ES-I3 (cell line): ENCODE results near the gene PERM1.
"Not testable (repeated sequence)": the region's sequence is repeated elsewhere in the genome, so short reads cannot be mapped to it uniquely, and the experiment has no call there.

ENCODE experiments used
- H3K36me3 ChIP-seq: 2 replicates; pipeline ENCODE4 v1.6.1; 2013; ENCODE audit warnings: mild to moderate bottlenecking, low read length, control low read depth, moderate library complexity; ENCODE audit not compliant: insufficient read depth
- H3K4me1 ChIP-seq: 2 replicates; pipeline ENCODE4 v1.6.1; 2013; ENCODE audit warnings: mild to moderate bottlenecking, control low read depth, low read length; ENCODE audit not compliant: insufficient read depth
- H3K9ac ChIP-seq: 2 replicates; pipeline ENCODE4 v1.6.1; 2013; ENCODE audit warnings: low read depth, mild to moderate bottlenecking, low read length, moderate library complexity
- H3K9me3 ChIP-seq: 2 replicates; pipeline ENCODE4 v1.6.1; 2013; ENCODE audit warnings: mild to moderate bottlenecking, low read length, moderate library complexity; ENCODE audit not compliant: control insufficient read depth, insufficient read depth

PERM1 gene

GRCh38 chr1:1020415-1021009 is 38.6 kb upstream of the PERM1 start:
- H3K36me3 ChIP-seq = no peaks in the 10 kb centered on the region
- peak overlapping the region; percentile 66 for H3K9ac ChIP-seq
- H3K4me1 ChIP-seq = peaks cover 34% of the 10 kb centered on the region
- no peaks in the 10 kb centered on the region for H3K9me3 ChIP-seq

GRCh38 chr1:1020000-1020404 is 38.1 kb upstream of the PERM1 start, which contains the start of gene AGRN:
Gene AGRN, plus strand, starts transcription at chr1:1020120. Its CDS starts 53 bp downstream, at chr1:1020173.
- H3K4me1 ChIP-seq = peaks cover 35% of the 10 kb centered on the region
- H3K9me3 ChIP-seq = no peaks in the 10 kb centered on the region
- peak within 1 kb of the TSS; percentile 66 for H3K9ac ChIP-seq
- H3K36me3 ChIP-seq = no peaks in the 10 kb centered on the region

- Histone ChIP-seq H3K4me1 (peaks cover 30% of the 10 kb centered on the region), H3K9me3 (no peaks in the 10 kb centered on the region), H3K36me3 (no peaks in the 10 kb centered on the region), H3K9ac (no peak overlapping the region)
Observed at GRCh38 chr1:1019122-1019999, 37.5 kb upstream of the PERM1 start.

GRCh38 chr1:1018321-1018685 is 36.4 kb upstream of the PERM1 start:
- not testable (repeated sequence) for H3K36me3 ChIP-seq, H3K9ac ChIP-seq, H3K9me3 ChIP-seq
- H3K4me1 ChIP-seq = peaks cover 20% of the 10 kb centered on the region; the same call in 1 of the 2 replicates

- H3K4me1 ChIP-seq = peaks cover 14% of the 10 kb centered on the region; the same call in 1 of the 2 replicates
- H3K9me3 ChIP-seq, H3K36me3 ChIP-seq, H3K9ac ChIP-seq: not testable (repeated sequence)
Observed at GRCh38 chr1:1017397-1018320, 35.8 kb upstream of the PERM1 start.

- peaks cover 4% of the 10 kb centered on the region; the same call in 1 of the 2 replicates for H3K4me1 ChIP-seq
- H3K36me3 ChIP-seq = no peaks in the 10 kb centered on the region
- no peaks in the 10 kb centered on the region for H3K9me3 ChIP-seq
- H3K9ac ChIP-seq = peak overlapping the region; percentile 51; the same call in 1 of the 2 replicates
Observed at GRCh38 chr1:1014799-1015681, 33.1 kb upstream of the PERM1 start.

- no peaks in the 10 kb centered on the region for H3K9me3 ChIP-seq
- peaks cover 4% of the 10 kb centered on the region; the same call in 1 of the 2 replicates for H3K4me1 ChIP-seq
- H3K9ac ChIP-seq = peak overlapping the region; percentile 51
- no peaks in the 10 kb centered on the region for H3K36me3 ChIP-seq
Observed at GRCh38 chr1:1013922-1014648, 32.2 kb upstream of the PERM1 start.

- H3K4me1 ChIP-seq = peaks cover 4% of the 10 kb centered on the region; the same call in 1 of the 2 replicates
- H3K9ac ChIP-seq = peak within 1 kb of the TSS; percentile 51
- no peaks in the 10 kb centered on the region for H3K9me3 ChIP-seq
- no peaks in the 10 kb centered on the region for H3K36me3 ChIP-seq
Observed at GRCh38 chr1:1013105-1013921, 31.4 kb upstream of the PERM1 start, which contains the start of gene ISG15. Gene ISG15, plus strand, starts transcription at chr1:1013497. Its CDS starts 77 bp downstream, at chr1:1013574.

GRCh38 chr1:1012736-1013104 is 30.8 kb upstream of the PERM1 start:
- H3K9me3 ChIP-seq, H3K36me3 ChIP-seq, H3K4me1 ChIP-seq: not testable (repeated sequence)
- peak overlapping the region; percentile 51; the same call in 1 of the 2 replicates for H3K9ac ChIP-seq

- Histone ChIP-seq H3K4me1 (peaks cover 4% of the 10 kb centered on the region; the same call in 1 of the 2 replicates), H3K9ac (no peak overlapping the region), H3K36me3 (no peaks in the 10 kb centered on the region), H3K9me3 (no peaks in the 10 kb centered on the region)
Observed at GRCh38 chr1:1011396-1011949, 29.6 kb upstream of the PERM1 start.

- H3K9ac ChIP-seq, H3K9me3 ChIP-seq, H3K36me3 ChIP-seq: not testable (repeated sequence)
- peaks cover 12% of the 10 kb centered on the region for H3K4me1 ChIP-seq
Observed at GRCh38 chr1:1010131-1010530, 28.2 kb upstream of the PERM1 start.
